Ishikawa (cell line): ENCODE data around the gene CYBRD1.

Source experiments
- EP300 ChIP-seq: IDR thresholded peaks from 2 replicates; pipeline ENCODE4 v1.6.1; 2012; ENCODE audit warnings: borderline replicate concordance
- TAF1 ChIP-seq: IDR thresholded peaks from 2 replicates; pipeline ENCODE4 v1.6.1; 2012; ENCODE audit warnings: low read depth, mild to moderate bottlenecking
- YY1 ChIP-seq: IDR thresholded peaks from 2 replicates; pipeline ENCODE4 v1.6.1; 2012; ENCODE audit warnings: low read depth
- ZBTB7A ChIP-seq: IDR thresholded peaks from 2 replicates; pipeline ENCODE4 v1.6.1; 2012; ENCODE audit warnings: low read depth
- TF ChIP-seq, protein P1 (sequence below): IDR thresholded peaks from 2 replicates; pipeline ENCODE4 v1.6.1; 2012

DNA sequence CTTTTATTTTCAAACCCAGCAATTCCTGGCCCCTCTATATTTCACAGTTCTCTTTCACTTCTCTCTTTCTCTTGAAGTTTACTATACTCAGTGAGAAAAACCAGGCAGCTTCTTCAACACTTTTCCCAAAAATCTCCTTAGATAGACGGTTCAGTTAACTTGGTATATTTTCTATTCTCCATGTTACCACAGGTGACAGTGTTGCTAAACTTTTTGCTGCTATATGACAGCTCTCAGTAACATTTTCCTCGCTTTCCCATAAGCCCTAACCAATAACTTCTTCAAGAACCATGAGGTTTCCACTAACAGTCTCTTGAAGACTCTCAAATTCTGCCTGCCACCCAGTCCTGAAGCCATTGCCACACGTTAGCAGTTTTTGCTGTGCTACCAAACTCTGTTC lies 45.8 kb downstream of the CYBRD1 start:
- TF ChIP-seq ZBTB7A (no peak), EP300 (no peak), TAF1 (no peak), YY1 (no peak)
- TF ChIP-seq, protein P1, sequence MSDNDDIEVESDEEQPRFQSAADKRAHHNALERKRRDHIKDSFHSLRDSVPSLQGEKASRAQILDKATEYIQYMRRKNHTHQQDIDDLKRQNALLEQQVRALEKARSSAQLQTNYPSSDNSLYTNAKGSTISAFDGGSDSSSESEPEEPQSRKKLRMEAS, result no peak
